Transverse colon (tissue), 4 donors: Measurements from ENCODE around the gene ABLIM2. TPM values are rescaled to one million over a fixed set of nuclear protein-coding genes. Genes with fewer than 3 reads are reported as not detected.

ENCODE experiments used
- DNase-seq: peaks from one replicate; pipeline ENCODE4 v3.0.0-alpha.2; 2019
- H3K27ac ChIP-seq, 4 donors: fragments of 200-600 bp; sonication (generic); 2 replicates each; pipeline ENCODE4 v1.5.1; 2016 to 2018; ENCODE audit warnings: inconsistent platforms in 4 of 4
- H3K27me3 ChIP-seq: fragments of 200-600 bp; sonication (generic); 2 replicates; pipeline ENCODE4 v1.5.1; 2017; ENCODE audit warnings: inconsistent platforms
- H3K36me3 ChIP-seq, 4 donors: fragments of 200-600 bp; sonication (generic); 2 replicates each; pipeline ENCODE4 v1.5.1; 2017 to 2019; ENCODE audit warnings: inconsistent platforms in 4 of 4
- H3K4me1 ChIP-seq, 4 donors: fragments of 200-600 bp; sonication (generic); 2 replicates each; pipeline ENCODE4 v1.5.1; 2017 to 2020; ENCODE audit warnings: inconsistent platforms in 4 of 4
- H3K4me3 ChIP-seq, 4 donors: fragments of 200-600 bp; sonication (generic); 1 replicate in 1 of 4; 2 replicates in 3 of 4; pipeline versions ENCODE4 v1.5.1 to v1.6.1; 2017 to 2019; ENCODE audit warnings: inconsistent platforms in 4 of 4
- H3K9me3 ChIP-seq, 2 donors: fragments of 200-600 bp; sonication (generic); 2 replicates each; pipeline ENCODE4 v1.5.1; 2017 to 2019; ENCODE audit warnings: inconsistent platforms in 2 of 2
- EP300 ChIP-seq: sonication (generic); formaldehyde crosslinking; IDR thresholded peaks from one replicate; pipeline ENCODE4 v1.6.1; 2017; ENCODE audit warnings: antibody characterized with exemption, low read depth
- POLR2A ChIP-seq: fragments of 450-650 bp; IDR thresholded peaks from one replicate; pipeline ENCODE4 v1.6.1; 2016; ENCODE audit warnings: antibody characterized with exemption, mild to moderate bottlenecking, moderate library complexity
- POLR2AphosphoS5 ChIP-seq, 3 donors: sonication (generic); formaldehyde crosslinking; IDR thresholded peaks; one replicate each; pipeline ENCODE4 v1.6.1; 2016; ENCODE audit warnings: antibody characterized with exemption in 3 of 3
- WGBS, 2 donors: methylation state at CpG; one replicate each; pipeline ENCODE4 v1.1.5; 2018; ENCODE audit warnings: low coverage in 1 of 2; 5-methylcytosine and 5-hydroxymethylcytosine counted together
- in situ Hi-C, 4 donors: fragments of 200-750 bp; cut with MboI; loops; one replicate each; pipeline versions ENCODE4 v1.15.0 to v1.15.1; 2017; ENCODE audit warnings: low sequenced_read_pairs in 3 of 4, low pct_ligation_motif_present in 1 of 4, low pct_unique_long_range_greater_than_20kb in 1 of 4
- intact Hi-C: fragments of 100-400 bp; cut with DNase I; formaldehyde crosslinking; loops from one replicate; pipeline ENCODE4 v1.15.1; 2023; ENCODE audit warnings: low total_unique reads
- total RNA-seq, 4 donors: library from RNA; depleted of rRNA; stranded (reverse); fragments of >200 nt; gene quantifications; one replicate each; pipeline ENCODE4 v1.1.0, GENCODE V29; 2016
- TF ChIP-seq, protein P1 (sequence below), 5 experiments: fragments of 200-600 bp in 3 of 5; fragments of 450-650 bp in 2 of 5; sonication (generic) in 3 of 5; IDR thresholded peaks; 1 replicate in 2 of 5; 2 replicates in 3 of 5; pipeline ENCODE4 v1.5.1; 2016 to 2017; ENCODE audit warnings: antibody characterized with exemption in 5 of 5, inconsistent platforms in 3 of 5, mild to moderate bottlenecking in 2 of 5, moderate library complexity in 1 of 5

ABLIM2 gene
- total RNA-seq, 4 donors from 2014 or later: 3.2 to 58.4 (median 14.2) TPM

DNA sequence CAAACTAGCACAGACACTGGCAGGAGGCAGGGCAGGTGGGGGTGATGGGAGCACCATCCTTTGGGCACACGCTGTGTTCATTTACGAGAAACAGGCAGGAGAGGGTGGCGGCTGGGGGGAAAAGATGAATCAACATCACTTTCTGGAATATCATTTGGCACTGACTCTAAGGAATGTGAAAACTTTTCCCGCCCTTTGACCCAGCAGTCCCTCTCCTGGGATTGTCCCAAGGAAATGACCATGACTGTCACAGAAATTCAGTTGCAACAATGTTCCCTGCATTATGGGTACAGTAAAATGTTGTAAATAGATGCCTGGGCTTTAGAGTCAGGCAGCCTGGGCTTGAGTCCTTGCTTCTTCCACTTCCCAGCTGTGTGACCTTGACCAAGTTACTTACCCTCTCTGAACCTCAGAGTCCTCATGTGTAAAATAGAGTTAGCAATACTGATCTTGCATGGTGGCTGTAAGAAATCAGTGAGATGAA lies 58.6 kb downstream of the ABLIM2 start:
- H3K4me1 ChIP-seq: peaks cover 5 to 20% (median 8%) of the 10 kb centered on the region in 4 donors
- peak in 2 of 3 donors; percentile 7 to 22 for TF ChIP-seq POLR2AphosphoS5 (IDR thresholded peaks at IDR 0.05)
- peak; percentile 31 for TF ChIP-seq EP300
- TF ChIP-seq, protein P1, sequence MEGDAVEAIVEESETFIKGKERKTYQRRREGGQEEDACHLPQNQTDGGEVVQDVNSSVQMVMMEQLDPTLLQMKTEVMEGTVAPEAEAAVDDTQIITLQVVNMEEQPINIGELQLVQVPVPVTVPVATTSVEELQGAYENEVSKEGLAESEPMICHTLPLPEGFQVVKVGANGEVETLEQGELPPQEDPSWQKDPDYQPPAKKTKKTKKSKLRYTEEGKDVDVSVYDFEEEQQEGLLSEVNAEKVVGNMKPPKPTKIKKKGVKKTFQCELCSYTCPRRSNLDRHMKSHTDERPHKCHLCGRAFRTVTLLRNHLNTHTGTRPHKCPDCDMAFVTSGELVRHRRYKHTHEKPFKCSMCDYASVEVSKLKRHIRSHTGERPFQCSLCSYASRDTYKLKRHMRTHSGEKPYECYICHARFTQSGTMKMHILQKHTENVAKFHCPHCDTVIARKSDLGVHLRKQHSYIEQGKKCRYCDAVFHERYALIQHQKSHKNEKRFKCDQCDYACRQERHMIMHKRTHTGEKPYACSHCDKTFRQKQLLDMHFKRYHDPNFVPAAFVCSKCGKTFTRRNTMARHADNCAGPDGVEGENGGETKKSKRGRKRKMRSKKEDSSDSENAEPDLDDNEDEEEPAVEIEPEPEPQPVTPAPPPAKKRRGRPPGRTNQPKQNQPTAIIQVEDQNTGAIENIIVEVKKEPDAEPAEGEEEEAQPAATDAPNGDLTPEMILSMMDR (IDR thresholded peaks at IDR 0.05): no peak
- no peak overlapping the region for H3K4me3 ChIP-seq
- intact Hi-C loops: no loop called here
- no peaks in the 10 kb centered on the region for H3K36me3 ChIP-seq
- 69% methylated on average over 4 of the region's 4 CpGs; no CpG with 5 or more reads in 1 of the 2 donors for WGBS, 2 donors
- peak; percentile 16 for DNase-seq
- H3K27me3 ChIP-seq: no peaks in the 10 kb centered on the region
- in situ Hi-C loops: no loop called here
- no peaks in the 10 kb centered on the region for H3K9me3 ChIP-seq
- H3K27ac ChIP-seq: no peak overlapping the region

- no peak for DNase-seq
- Histone ChIP-seq H3K36me3 (no peaks in the 10 kb centered on the region), H3K9me3 (peaks cover 0 to 7% of the 10 kb centered on the region in 2 donors), H3K4me1 (peaks cover 5 to 20% (median 8%) of the 10 kb centered on the region in 4 donors), H3K27me3 (no peaks in the 10 kb centered on the region), H3K4me3 (no peak overlapping the region), H3K27ac (no peak overlapping the region)
- intact Hi-C loops (no loop called here), in situ Hi-C loops (no loop called here)
- 93 to 100% methylated on average over 1 to 12 of the region's 12 CpGs for WGBS, 2 donors
- TF ChIP-seq POLR2AphosphoS5 (IDR thresholded peaks at IDR 0.05) (no peak), POLR2A (no peak), EP300 (no peak)
- TF ChIP-seq, protein P1 (IDR thresholded peaks at IDR 0.05): no peak
Observed at GRCh38 chr4:8098506-8098905, 60.1 kb downstream of the ABLIM2 start.

DNA sequence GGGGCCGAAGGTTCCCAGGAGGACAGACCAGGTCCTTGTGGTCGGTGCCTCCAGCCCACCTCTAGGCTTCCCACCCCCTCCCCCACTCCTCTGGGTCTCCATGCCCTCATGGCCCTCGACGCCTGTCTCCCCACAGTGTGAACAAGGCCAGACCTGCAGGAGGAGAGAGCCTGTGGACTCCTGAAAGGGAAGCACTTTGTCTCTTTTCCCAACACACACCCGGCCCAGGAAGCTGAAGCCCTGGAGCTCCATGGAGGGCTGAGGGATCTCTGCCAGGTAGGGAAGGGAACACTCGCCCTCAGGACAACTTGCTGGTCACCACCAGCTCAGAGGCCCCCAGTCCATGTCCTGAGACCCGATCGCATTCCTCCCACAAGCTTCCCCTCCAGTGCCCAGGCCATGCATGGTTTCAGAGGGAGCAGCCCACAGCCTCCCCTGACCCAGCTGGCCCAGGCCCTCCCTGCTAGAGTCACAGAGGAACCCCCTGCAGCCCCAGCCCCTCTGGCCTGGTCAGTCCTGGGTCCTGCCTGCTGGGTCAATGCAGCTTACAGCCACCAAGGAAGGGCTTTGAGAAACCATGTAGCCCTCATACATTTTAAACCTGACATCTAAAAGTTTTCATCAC lies 60.8 kb downstream of the ABLIM2 start:
- Histone ChIP-seq H3K27me3 (no peaks in the 10 kb centered on the region), H3K36me3 (no peaks in the 10 kb centered on the region), H3K4me1 (peaks cover 5 to 20% (median 8%) of the 10 kb centered on the region in 4 donors), H3K4me3 (no peak overlapping the region), H3K9me3 (peaks cover 5 to 13% of the 10 kb centered on the region in 2 donors), H3K27ac (no peak overlapping the region)
- intact Hi-C loops: no loop called here
- no peak for DNase-seq
- no peak for TF ChIP-seq EP300
- WGBS, 2 donors: 84 to 89% methylated on average over 4 to 8 of the region's 8 CpGs
- in situ Hi-C loops: no loop called here

DNA sequence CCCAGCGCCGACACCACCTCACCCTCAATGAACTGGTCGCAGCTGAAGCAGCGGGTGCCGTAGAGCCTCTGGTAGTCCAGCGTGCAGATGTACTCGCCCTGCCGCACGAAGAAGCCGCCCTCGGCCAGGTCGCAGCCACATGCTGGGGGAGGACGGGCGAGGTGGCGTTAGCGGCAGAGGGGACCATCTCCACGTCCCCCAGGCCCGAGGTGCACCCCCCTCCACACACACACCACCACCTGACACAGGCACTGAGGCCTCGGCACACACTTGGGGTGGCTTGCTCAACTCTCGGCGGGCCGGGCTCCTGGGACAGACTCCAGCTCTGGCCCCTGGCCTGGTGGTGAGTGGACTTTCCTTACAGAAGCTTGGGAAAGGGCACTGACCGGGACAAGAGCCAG lies 61.5 kb downstream of the ABLIM2 start:
- Histone ChIP-seq H3K9me3 (peaks cover 5 to 13% of the 10 kb centered on the region in 2 donors), H3K27ac (no peak overlapping the region), H3K4me1 (peaks cover 5 to 20% (median 8%) of the 10 kb centered on the region in 4 donors), H3K36me3 (no peaks in the 10 kb centered on the region), H3K27me3 (no peaks in the 10 kb centered on the region), H3K4me3 (no peak overlapping the region)
- DNase-seq: no peak
- intact Hi-C loops (no loop called here), in situ Hi-C loops (no loop called here)
- TF ChIP-seq POLR2A: no peak
- TF ChIP-seq, protein P1 (IDR thresholded peaks at IDR 0.05): no peak
- 92% methylated on average over 13 of the region's 23 CpGs; no CpG with 5 or more reads in 1 of the 2 donors for WGBS, 2 donors
